Measurements from ENCODE around the gene PTPRO.

GRCh38 chr12:15329891-15330290 is 7.6 kb downstream of the PTPRO start:
- TF ChIP-seq CTCF (conservative IDR thresholded peaks at IDR 0.05; ENCODE audit: low read depth, low read length), result no peak
- TF ChIP-seq EZH2 (IDR thresholded peaks at IDR 0.05; ENCODE audit: low read length, unreplicated experiment), result no peak
